Measurements from ENCODE around the gene SLC1A5. TPM values are rescaled to one million over a fixed set of nuclear protein-coding genes. Genes with fewer than 3 reads are reported as not detected.

SLC1A5 gene
- total RNA-seq, 1 donor from 2014 or later = 24.5 TPM

DNA sequence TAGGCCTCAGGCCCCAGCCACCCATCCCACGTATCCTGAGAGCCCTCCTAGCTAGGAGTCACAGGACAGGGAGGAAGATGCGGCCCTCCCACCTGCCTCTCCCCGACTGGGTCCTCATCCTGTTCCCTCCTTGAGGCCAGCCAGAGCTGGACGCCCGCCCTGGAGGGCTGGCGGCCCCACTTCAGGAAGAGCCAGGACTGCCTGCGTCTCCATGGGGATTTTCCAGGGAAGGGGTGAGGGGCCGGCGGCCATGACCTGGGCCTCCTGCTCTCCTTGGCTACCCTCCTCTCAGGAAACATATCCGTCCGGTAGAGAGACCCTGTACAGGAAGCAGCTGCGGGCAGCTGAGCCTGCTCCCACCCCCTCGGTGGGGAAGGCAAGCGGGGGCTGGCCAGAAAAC lies 60.2 kb downstream of the SLC1A5 start:
- Histone ChIP-seq H3K27ac (ENCODE audit: low read depth, low read length) (peak overlapping the region; percentile 51), H3K36me3 (ENCODE audit: control insufficient read depth in 3 of 3, insufficient read depth in 3 of 3, low read length in 3 of 3) (peaks cover 85 to 88% (median 88%) of the 10 kb centered on the region in 3 donors), H3K9me3 (ENCODE audit: control insufficient read depth in 3 of 3, low read length in 3 of 3) (no peaks in the 10 kb centered on the region), H3K27me3 (ENCODE audit: control insufficient read depth in 3 of 3, insufficient read depth in 3 of 3, low read length in 3 of 3) (no peaks in the 10 kb centered on the region), H3K4me1 (ENCODE audit: control insufficient read depth in 3 of 3, insufficient read depth in 3 of 3, low read length in 3 of 3) (peaks cover 20 to 34% (median 24%) of the 10 kb centered on the region in 3 donors), H3K9ac (ENCODE audit: low read depth in 1 of 3, low read length in 3 of 3) (no peak overlapping the region), H3K4me3 (ENCODE audit: low read length in 3 of 3) (no peak overlapping the region)

DNA sequence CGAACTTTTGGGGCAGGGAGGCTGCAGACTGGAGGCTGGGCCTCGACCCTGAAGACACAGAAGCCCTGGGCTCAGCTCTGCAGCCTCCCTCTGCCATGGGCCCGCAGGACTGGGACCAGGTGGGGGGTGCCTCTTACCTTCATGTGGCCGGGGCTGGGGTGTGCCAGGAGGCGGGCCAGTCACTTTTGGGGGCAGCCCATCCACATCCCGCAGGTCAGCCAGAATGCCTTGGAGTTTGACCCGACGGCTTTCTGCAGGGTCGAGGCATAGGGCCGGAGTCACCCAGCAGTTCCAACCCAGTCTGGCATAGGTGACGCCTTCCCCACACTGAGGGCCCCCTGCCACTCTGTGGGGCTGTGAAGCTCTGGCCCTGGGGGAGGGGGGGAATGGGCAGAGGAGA lies 60.6 kb downstream of the SLC1A5 start:
- Histone ChIP-seq H3K36me3 (ENCODE audit: control insufficient read depth in 3 of 3, insufficient read depth in 3 of 3, low read length in 3 of 3) (peaks cover 84 to 88% (median 88%) of the 10 kb centered on the region in 3 donors), H3K9ac (ENCODE audit: low read depth in 1 of 3, low read length in 3 of 3) (no peak overlapping the region), H3K4me1 (ENCODE audit: control insufficient read depth in 3 of 3, insufficient read depth in 3 of 3, low read length in 3 of 3) (peaks cover 18 to 38% (median 24%) of the 10 kb centered on the region in 3 donors), H3K27ac (ENCODE audit: low read depth, low read length) (no peak overlapping the region), H3K9me3 (ENCODE audit: control insufficient read depth in 3 of 3, low read length in 3 of 3) (no peaks in the 10 kb centered on the region), H3K4me3 (ENCODE audit: low read length in 3 of 3) (no peak overlapping the region), H3K27me3 (ENCODE audit: control insufficient read depth in 3 of 3, insufficient read depth in 3 of 3, low read length in 3 of 3) (no peaks in the 10 kb centered on the region)

DNA sequence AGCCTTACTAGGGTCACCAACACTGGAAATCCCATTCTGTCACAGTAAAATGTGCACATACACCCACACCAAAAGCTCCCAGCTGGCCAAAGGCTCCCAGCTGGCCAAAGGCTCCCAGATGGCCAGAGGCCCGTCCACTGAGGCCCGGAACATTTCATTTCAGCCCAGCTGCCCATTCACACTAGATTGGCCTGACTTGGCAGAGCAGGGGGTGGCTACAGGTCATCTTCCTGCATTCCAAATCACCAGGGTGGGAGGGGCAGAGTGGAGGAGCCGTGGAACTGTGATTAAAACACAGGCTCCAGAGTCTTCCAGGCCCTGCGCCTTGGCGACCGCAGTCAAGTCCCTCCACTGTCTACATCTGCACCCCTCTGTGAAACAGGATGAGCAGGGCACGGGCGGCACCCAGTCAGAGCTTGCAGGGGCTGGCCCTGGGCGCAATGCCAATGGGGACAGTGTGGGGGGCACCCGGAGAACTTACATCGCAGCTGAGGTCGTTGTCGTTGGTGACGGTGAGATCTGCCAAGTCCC lies 61.4 kb downstream of the SLC1A5 start:
- Histone ChIP-seq H3K27ac (ENCODE audit: low read depth, low read length) (no peak overlapping the region), H3K27me3 (ENCODE audit: control insufficient read depth in 3 of 3, insufficient read depth in 3 of 3, low read length in 3 of 3) (no peaks in the 10 kb centered on the region), H3K4me1 (ENCODE audit: control insufficient read depth in 3 of 3, insufficient read depth in 3 of 3, low read length in 3 of 3) (peaks cover 15 to 34% (median 24%) of the 10 kb centered on the region in 3 donors), H3K36me3 (ENCODE audit: control insufficient read depth in 3 of 3, insufficient read depth in 3 of 3, low read length in 3 of 3) (peaks cover 84 to 88% (median 87%) of the 10 kb centered on the region in 3 donors), H3K9me3 (ENCODE audit: control insufficient read depth in 3 of 3, low read length in 3 of 3) (no peaks in the 10 kb centered on the region), H3K9ac (ENCODE audit: low read depth in 1 of 3, low read length in 3 of 3) (no peak overlapping the region), H3K4me3 (ENCODE audit: low read length in 3 of 3) (no peak overlapping the region)

DNA sequence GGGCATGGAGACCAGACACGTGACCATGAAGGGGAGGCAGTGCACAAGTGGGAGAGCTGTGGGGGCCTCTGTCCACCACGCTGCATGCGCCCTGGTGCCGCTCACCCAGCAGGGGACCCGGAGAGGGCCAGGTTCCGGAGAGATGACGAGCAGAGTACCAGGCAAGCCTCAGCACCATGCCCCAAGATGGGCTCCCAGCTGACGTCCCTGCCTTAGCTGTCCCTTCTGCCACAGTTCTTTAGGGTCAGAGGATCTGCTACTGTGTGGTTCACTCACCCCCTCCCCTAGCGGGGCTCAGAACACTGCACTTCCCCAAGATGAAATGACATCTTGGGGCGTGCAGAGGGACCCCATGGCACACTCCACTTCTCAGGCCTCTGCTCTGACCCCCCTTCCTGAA lies 61.8 kb downstream of the SLC1A5 start:
- Histone ChIP-seq H3K4me1 (ENCODE audit: control insufficient read depth in 3 of 3, insufficient read depth in 3 of 3, low read length in 3 of 3) (peaks cover 14 to 32% (median 24%) of the 10 kb centered on the region in 3 donors), H3K27me3 (ENCODE audit: control insufficient read depth in 3 of 3, insufficient read depth in 3 of 3, low read length in 3 of 3) (no peaks in the 10 kb centered on the region), H3K27ac (ENCODE audit: low read depth, low read length) (no peak overlapping the region), H3K36me3 (ENCODE audit: control insufficient read depth in 3 of 3, insufficient read depth in 3 of 3, low read length in 3 of 3) (peaks cover 86 to 88% (median 87%) of the 10 kb centered on the region in 3 donors), H3K9ac (ENCODE audit: low read depth in 1 of 3, low read length in 3 of 3) (no peak overlapping the region), H3K4me3 (ENCODE audit: low read length in 3 of 3) (no peak overlapping the region), H3K9me3 (ENCODE audit: control insufficient read depth in 3 of 3, low read length in 3 of 3) (no peaks in the 10 kb centered on the region)

DNA sequence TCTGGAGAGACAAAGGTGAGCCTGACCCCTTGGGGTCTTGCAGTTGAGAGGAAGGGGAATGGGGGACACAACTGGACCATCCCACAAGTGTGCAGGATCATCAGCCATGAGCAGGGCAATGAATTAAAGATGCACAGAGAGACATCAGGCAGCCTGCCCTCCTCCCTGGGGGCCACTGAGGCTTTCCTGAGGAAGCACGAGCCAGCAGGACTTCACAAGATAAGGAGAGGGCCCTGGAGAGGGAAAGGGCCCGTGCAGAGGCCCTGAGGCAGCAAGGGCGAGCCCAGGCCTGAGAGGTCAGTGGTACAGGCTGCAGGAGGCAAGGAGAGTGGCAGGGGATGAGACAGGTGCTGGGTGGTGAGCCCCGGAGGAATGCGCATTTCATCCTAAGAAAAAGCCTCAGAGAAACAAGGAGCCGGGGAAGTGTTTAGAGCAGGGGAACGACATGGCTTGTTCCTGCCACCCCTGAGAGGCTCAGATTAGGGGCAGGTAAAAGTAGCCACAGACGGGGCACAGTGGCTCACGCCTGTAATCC lies 62.5 kb downstream of the SLC1A5 start:
- peaks cover 86 to 88% (median 88%) of the 10 kb centered on the region in 3 donors for H3K36me3 ChIP-seq (ENCODE audit: control insufficient read depth in 3 of 3, insufficient read depth in 3 of 3, low read length in 3 of 3)
- peaks cover 12 to 26% (median 24%) of the 10 kb centered on the region in 3 donors for H3K4me1 ChIP-seq (ENCODE audit: control insufficient read depth in 3 of 3, insufficient read depth in 3 of 3, low read length in 3 of 3)
- no peaks in the 10 kb centered on the region for H3K9me3 ChIP-seq (ENCODE audit: control insufficient read depth in 3 of 3, low read length in 3 of 3)
- no peaks in the 10 kb centered on the region for H3K27me3 ChIP-seq (ENCODE audit: control insufficient read depth in 3 of 3, insufficient read depth in 3 of 3, low read length in 3 of 3)
- H3K9ac ChIP-seq (ENCODE audit: low read depth in 1 of 3, low read length in 3 of 3) = peak overlapping the region in 1 of 3 donors; percentile 25
- no peak overlapping the region for H3K4me3 ChIP-seq (ENCODE audit: low read length in 3 of 3)
- no peak overlapping the region for H3K27ac ChIP-seq (ENCODE audit: low read depth, low read length)

DNA sequence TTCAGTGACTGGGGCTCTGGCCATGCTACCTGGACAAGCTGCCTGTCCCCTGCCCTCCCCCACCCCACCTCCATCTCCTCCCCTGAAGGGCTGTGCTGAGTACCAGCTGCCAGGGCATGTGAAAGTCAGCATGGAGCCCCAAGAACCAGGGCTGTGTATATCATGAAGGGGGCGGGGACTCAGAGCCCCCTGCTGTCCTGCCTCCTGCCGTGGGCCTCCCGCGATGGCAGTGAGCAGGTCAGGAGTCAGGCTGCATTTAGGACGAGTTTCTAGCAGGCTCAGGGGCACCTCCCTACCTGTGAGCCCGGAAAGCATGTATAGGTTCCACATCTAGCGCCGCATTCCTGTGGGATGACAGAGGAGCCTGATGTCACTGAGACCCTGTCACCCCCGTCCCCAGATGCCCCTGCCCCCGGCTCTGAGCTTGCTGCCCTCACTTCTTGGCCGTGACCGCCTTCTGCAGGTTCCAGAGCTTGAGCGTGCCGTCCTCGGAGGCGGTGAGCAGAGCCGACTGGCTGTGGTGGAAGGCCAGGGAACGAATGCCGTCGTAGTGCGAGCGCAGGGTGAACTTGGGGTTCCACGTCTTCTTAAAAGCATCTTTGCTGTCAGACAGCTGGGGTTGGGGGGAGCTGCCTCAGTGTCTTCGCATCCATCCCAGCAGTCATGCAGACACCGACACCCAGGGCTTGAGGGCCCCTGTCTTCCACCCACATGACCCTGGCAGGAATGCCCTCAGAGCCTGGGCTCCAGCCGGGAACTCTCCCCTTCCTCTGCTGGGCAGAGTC lies 63.2 kb downstream of the SLC1A5 start:
- peaks cover 86 to 89% (median 88%) of the 10 kb centered on the region in 3 donors for H3K36me3 ChIP-seq (ENCODE audit: control insufficient read depth in 3 of 3, insufficient read depth in 3 of 3, low read length in 3 of 3)
- peaks cover 10 to 24% (median 19%) of the 10 kb centered on the region in 3 donors for H3K4me1 ChIP-seq (ENCODE audit: control insufficient read depth in 3 of 3, insufficient read depth in 3 of 3, low read length in 3 of 3)

More for the DNA sequence above, 63.2 kb downstream of the SLC1A5 start:
- no peak overlapping the region for H3K4me3 ChIP-seq (ENCODE audit: low read length in 3 of 3)
- peak overlapping the region in 1 of 3 donors; percentile 25 for H3K9ac ChIP-seq (ENCODE audit: low read depth in 1 of 3, low read length in 3 of 3)
- no peak overlapping the region for H3K27ac ChIP-seq (ENCODE audit: low read depth, low read length)
- no peaks in the 10 kb centered on the region for H3K9me3 ChIP-seq (ENCODE audit: control insufficient read depth in 3 of 3, low read length in 3 of 3)
- H3K27me3 ChIP-seq (ENCODE audit: control insufficient read depth in 3 of 3, insufficient read depth in 3 of 3, low read length in 3 of 3) = no peaks in the 10 kb centered on the region

Small RNA genes within 50 kb of the gene (small RNA-seq; reads per million reads assigned to genes)
- gene AC008622.3 (not detected), gene HNRNPMP2 (not detected), gene RF00019 (not detected)

Other genes with a start within 250 kb of the SLC1A5 start
- 55.3 TPM for gene CALM3, start 187.3 kb downstream of the SLC1A5 start, total RNA-seq
- 3.1 TPM for gene PTGIR, start 163.5 kb downstream of the SLC1A5 start, total RNA-seq
- not detected for gene GNG8, start 152.4 kb downstream of the SLC1A5 start, total RNA-seq
- 7.3 TPM for gene DACT3, start 127.4 kb downstream of the SLC1A5 start, total RNA-seq
- 13.6 TPM for gene PRKD2, start 71.5 kb downstream of the SLC1A5 start, total RNA-seq
- gene FKRP, start 42.5 kb downstream of the SLC1A5 start, total RNA-seq = 5.7 TPM
- gene STRN4, start 42.1 kb downstream of the SLC1A5 start, total RNA-seq = 28.2 TPM
- 50.1 TPM for gene AP2S1, start 62.3 kb upstream of the SLC1A5 start, total RNA-seq
- 30.3 TPM for gene ARHGAP35, start 72.4 kb upstream of the SLC1A5 start, total RNA-seq
- gene NPAS1, start 231.2 kb upstream of the SLC1A5 start, total RNA-seq = 1.0 TPM

Measured in skeletal muscle tissue (tissue), 5 donors.